Mucosa of descending colon (tissue), 3 donors: ENCODE data around the gene PDGFD. TPM values are rescaled to one million over a fixed set of nuclear protein-coding genes. Genes with fewer than 3 reads are reported as not detected.

ENCODE experiments used
- ATAC-seq: fragments of 200-7000 bp; cut with Tn5 transposase; one replicate; pipeline ENCODE4 v1.9.1; 2020; ENCODE audit warnings: mild to moderate bottlenecking, moderate library complexity
- DNase-seq, 3 donors: peaks; one replicate each; pipeline ENCODE4 v3.0.0-alpha.2; 2020
- H3K36me3 ChIP-seq: fragments of 200-600 bp; one replicate; pipeline ENCODE4 v1.8.0; 2021; ENCODE audit warnings: low read depth, mild to moderate bottlenecking
- H3K4me1 ChIP-seq: fragments of 200-600 bp; one replicate; pipeline ENCODE4 v1.8.0; 2021; ENCODE audit warnings: low read depth, mild to moderate bottlenecking
- H3K4me3 ChIP-seq: fragments of 200-600 bp; one replicate; pipeline ENCODE4 v1.8.0; 2021; ENCODE audit warnings: mild to moderate bottlenecking
- H3K9me3 ChIP-seq: fragments of 200-600 bp; one replicate; pipeline ENCODE4 v1.8.0; 2021; ENCODE audit warnings: mild to moderate bottlenecking
- intact Hi-C, 2 donors: fragments of 100-400 bp; cut with DNase I in 1 of 2; cut with micrococcal nuclease in 1 of 2; formaldehyde crosslinking; loops; one replicate each; pipeline versions ENCODE4 v1.11.0 to v1.11.1; 2022; cut with DNase I, micrococcal nuclease
- total RNA-seq, 3 donors: library from RNA; stranded (reverse); fragmentation: NEBNext Ultra II Directional in 2 of 3; extraction: Animal tissue kit (Norgen Biotek cat#: 25700) in 2 of 3; gene quantifications; one replicate each; pipeline versions ENCODE4 v1.2.1 to v1.2.4, GENCODE V29; 2021 to 2023
- TF ChIP-seq, protein P1 (sequence below): fragments of 200-600 bp; IDR thresholded peaks from one replicate; pipeline ENCODE4 v1.8.0; 2022; ENCODE audit warnings: antibody characterized with exemption, mild to moderate bottlenecking
- donor health status: DM: no; HTN: no; CAD: no; lungs with moderate emphysema.
- donor health status: DM: no; HTN: no; CAD: no.
- donor health status: DM: no; HTN: yes; CAD: no.

The PDGFD gene
- total RNA-seq, 3 donors from 2014 or later: 3.4 to 6.9 (median 5.7) TPM

DNA sequence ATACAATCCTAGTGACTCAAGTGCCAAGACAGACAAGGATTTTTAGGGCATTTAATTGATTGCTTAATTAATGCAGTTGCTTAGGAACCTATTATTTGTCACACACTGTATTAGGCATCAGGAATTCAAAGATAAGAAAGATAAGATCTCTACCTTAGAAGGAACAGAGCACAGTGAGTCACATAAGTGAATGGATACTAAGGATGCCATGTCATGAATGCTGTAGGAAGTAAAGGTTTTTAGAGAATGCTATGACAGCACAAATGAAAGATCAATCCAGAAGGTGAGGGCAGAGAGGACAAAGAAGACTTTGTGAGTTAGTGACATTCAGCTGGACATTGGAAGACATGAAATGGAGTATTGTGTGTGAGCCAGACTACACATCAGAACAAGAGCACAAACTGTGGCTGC lies 275.4 kb downstream of the PDGFD start:
- DNase-seq: no peak
- no peak overlapping the region for H3K4me3 ChIP-seq
- no peaks in the 10 kb centered on the region for H3K36me3 ChIP-seq
- no peaks in the 10 kb centered on the region for H3K4me1 ChIP-seq
- TF ChIP-seq, protein P1, sequence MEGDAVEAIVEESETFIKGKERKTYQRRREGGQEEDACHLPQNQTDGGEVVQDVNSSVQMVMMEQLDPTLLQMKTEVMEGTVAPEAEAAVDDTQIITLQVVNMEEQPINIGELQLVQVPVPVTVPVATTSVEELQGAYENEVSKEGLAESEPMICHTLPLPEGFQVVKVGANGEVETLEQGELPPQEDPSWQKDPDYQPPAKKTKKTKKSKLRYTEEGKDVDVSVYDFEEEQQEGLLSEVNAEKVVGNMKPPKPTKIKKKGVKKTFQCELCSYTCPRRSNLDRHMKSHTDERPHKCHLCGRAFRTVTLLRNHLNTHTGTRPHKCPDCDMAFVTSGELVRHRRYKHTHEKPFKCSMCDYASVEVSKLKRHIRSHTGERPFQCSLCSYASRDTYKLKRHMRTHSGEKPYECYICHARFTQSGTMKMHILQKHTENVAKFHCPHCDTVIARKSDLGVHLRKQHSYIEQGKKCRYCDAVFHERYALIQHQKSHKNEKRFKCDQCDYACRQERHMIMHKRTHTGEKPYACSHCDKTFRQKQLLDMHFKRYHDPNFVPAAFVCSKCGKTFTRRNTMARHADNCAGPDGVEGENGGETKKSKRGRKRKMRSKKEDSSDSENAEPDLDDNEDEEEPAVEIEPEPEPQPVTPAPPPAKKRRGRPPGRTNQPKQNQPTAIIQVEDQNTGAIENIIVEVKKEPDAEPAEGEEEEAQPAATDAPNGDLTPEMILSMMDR: no peak
- ATAC-seq: no peak
- H3K9me3 ChIP-seq: peaks cover 6% of the 10 kb centered on the region
- intact Hi-C loops: no loop called here

DNA sequence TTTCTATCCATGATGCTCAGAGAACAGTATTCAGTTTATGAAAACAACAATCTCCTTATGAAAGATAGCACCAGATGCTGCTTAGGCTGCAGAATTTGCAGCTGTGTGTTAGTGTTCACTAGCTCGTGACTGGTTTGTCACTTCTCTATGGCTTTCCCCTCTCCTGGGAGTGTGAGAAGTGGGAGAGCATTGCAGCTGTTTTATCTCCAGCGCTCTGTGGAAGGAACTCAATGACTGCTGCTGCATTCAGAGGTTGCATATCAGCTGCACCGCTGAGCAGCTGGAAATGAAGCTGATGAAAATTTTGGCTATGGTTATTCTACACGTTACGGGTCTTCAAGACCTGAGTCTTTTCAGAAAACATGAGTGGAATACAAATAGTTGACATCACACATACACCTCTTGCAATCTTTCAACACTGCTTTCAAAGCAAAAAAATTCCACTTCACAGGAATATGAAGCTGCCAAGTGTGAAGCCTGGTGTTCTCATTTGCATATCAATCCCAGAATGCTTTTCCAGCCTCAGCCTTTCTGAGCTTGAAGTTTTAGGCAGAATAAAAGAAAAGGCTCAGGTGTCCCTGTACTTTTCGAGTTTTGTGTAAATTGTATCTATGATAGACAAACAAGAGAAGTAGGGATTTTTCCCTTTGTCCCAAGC lies 276.8 kb downstream of the PDGFD start:
- peaks cover 6% of the 10 kb centered on the region for H3K9me3 ChIP-seq
- TF ChIP-seq, protein P1: no peak
- intact Hi-C loops: no loop called here
- no peak for ATAC-seq
- no peak for DNase-seq
- H3K4me3 ChIP-seq: no peak overlapping the region
- H3K36me3 ChIP-seq: no peaks in the 10 kb centered on the region
- no peaks in the 10 kb centered on the region for H3K4me1 ChIP-seq

DNA sequence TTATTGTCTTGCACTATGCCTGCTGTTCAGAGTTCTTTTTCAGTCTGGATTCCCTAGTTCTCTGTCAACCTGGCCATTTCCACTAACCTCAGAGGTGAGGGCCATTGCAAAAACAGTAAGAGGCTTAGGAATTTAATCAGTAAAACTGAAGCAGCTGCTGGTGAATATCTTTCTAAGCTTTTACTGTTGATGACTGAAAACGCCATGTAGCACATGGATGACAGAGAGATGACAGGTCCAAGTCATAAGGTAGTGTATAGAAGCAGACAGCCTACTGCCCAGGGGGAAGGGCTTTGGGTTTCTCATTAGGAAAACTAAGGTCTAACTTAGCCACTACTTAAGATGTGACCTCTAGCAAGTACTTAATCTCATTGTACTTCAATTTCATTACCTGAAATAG lies 280.1 kb downstream of the PDGFD start:
- no peak for ATAC-seq
- no peaks in the 10 kb centered on the region for H3K36me3 ChIP-seq

DNA sequence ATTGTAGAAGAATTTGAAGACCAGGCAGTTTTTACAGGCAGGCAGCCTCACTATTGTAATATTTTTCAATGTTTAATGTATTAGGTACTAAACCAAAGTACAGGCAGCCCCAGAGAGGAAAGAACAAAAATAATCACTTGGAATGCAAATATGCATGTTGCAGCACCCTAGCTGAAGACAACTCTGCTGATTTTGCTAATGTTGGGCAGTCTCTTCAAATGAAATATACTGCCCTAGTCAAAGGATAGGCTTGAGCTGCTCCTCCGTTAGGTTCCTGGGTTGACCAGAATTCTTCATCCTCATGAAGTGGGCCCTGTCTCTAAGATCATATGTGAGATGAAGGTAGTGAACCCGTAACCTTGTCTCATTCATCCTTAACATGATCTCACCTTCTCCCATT lies 280.7 kb downstream of the PDGFD start:
- ATAC-seq (no peak), DNase-seq (no peak)
- intact Hi-C loops: no loop called here
- Histone ChIP-seq H3K36me3 (no peaks in the 10 kb centered on the region), H3K4me1 (no peaks in the 10 kb centered on the region), H3K9me3 (no peaks in the 10 kb centered on the region), H3K4me3 (no peak overlapping the region)
- TF ChIP-seq, protein P1: no peak

More for the DNA sequence above, 280.1 kb downstream of the PDGFD start:
- Histone ChIP-seq H3K4me1 (no peaks in the 10 kb centered on the region), H3K4me3 (no peak overlapping the region), H3K9me3 (no peaks in the 10 kb centered on the region)
- intact Hi-C loops: no loop called here
- DNase-seq: no peak
- TF ChIP-seq, protein P1: no peak

DNA sequence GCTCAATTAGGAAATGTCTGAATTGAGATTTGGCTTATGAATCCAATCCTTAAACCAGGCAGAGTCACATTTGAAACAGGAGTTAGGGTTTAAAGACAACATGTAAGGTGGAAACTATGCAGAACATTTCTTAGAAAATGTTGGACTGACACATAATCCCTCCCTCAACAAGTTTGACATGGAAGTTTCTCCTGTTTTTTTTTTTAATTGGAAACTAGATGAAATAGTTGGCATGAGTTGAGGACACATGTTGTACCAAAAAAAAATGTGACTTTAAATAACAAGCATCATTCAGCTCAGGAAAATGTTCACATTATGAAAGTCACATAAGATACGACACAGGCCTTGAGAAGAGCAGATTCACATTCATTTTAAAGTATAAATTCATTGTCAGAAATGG lies 282.4 kb downstream of the PDGFD start:
- TF ChIP-seq, protein P1: no peak
- Histone ChIP-seq H3K36me3 (no peaks in the 10 kb centered on the region), H3K4me3 (no peak overlapping the region), H3K9me3 (no peaks in the 10 kb centered on the region), H3K4me1 (no peaks in the 10 kb centered on the region)
- no peak for ATAC-seq
- intact Hi-C loops: no loop called here
- DNase-seq: no peak

DNA sequence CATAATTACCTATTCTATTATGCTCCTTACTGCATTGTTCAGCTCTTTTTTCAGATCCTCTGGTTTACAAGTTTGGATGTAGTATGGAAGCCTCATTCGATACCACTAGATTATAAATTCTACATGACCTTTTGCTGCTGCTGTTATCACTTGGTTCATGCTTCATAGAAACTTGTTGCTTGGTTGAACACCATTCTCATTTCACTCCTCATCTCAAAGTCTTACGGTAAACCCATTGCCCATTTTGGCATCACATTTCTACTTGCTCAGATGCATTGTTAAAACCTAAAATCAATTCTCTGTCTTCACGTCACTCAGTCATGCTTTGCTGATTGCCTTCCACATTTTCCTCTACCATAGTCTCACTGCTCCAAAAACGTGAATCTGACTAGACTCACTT lies 283.0 kb downstream of the PDGFD start:
- no peaks in the 10 kb centered on the region for H3K36me3 ChIP-seq
- ATAC-seq (no peak), DNase-seq (no peak)
- no peaks in the 10 kb centered on the region for H3K4me1 ChIP-seq
- TF ChIP-seq, protein P1: no peak
- no peaks in the 10 kb centered on the region for H3K9me3 ChIP-seq
- intact Hi-C loops: no loop called here
- no peak overlapping the region for H3K4me3 ChIP-seq
